Skeletal muscle satellite cell (primary cell): ENCODE measurements around the gene TTYH2.
"Not testable (repeated sequence)": the region's sequence is repeated elsewhere in the genome, so short reads cannot be mapped to it uniquely, and the experiment has no call there.

Experiments
- H3K27me3 ChIP-seq: 2 replicates; pipeline ENCODE4 v1.7.0; 2013; ENCODE audit warnings: low read length; ENCODE audit not compliant: control insufficient read depth, insufficient read depth
- H3K36me3 ChIP-seq: 2 replicates; pipeline ENCODE4 v1.7.0; 2013; ENCODE audit warnings: mild to moderate bottlenecking, control low read depth, low read length; ENCODE audit not compliant: insufficient read depth
- H3K4me1 ChIP-seq: 2 replicates; pipeline ENCODE4 v1.7.0; 2013; ENCODE audit warnings: low read length; ENCODE audit not compliant: control insufficient read depth, insufficient read depth
- H3K4me2 ChIP-seq: 2 replicates; pipeline ENCODE4 v1.7.0; 2013; ENCODE audit warnings: mild to moderate bottlenecking, low read length
- H3K4me3 ChIP-seq: 2 replicates; pipeline ENCODE4 v1.7.0; 2013; ENCODE audit warnings: low read length
- H3K9ac ChIP-seq: 2 replicates; pipeline ENCODE4 v1.7.0; 2013; ENCODE audit warnings: mild to moderate bottlenecking, low read depth, low read length, moderate library complexity
- H3K9me3 ChIP-seq: replicated peaks from 2 replicates; pipeline ENCODE4 v1.7.0; 2013; ENCODE audit warnings: mild to moderate bottlenecking, control low read depth, low read length

Gene TTYH2

DNA sequence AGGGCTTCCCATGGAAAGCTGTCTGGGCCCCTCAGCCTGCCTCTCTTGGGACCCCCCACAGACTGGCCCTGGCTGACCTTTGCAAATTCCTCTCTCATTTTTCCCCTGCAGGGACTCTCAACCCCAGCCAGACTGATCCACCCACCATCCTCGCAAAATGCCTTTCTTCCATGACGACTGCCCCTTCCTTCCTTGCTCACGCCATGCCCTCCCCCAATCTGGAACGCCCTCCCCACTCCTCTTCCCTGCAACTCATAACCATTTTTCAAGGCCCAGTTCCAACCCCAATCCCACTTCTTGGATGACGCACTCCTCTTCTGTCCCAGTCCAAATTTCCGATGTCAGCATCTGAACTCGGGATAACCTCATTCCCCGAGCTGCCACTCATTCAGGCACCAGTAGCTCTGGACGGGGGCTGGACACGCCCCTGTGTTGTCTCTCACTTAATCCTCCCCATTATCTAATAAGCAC, 59.4 kb downstream of the TTYH2 start:
- no peak overlapping the region for H3K4me3 ChIP-seq
- H3K9me3 ChIP-seq, result peaks cover 1% of the 10 kb centered on the region
- H3K4me2 ChIP-seq, result no peak overlapping the region
- no peaks in the 10 kb centered on the region for H3K36me3 ChIP-seq
- no peak overlapping the region for H3K9ac ChIP-seq
- H3K27me3 ChIP-seq, result no peaks in the 10 kb centered on the region
- no peaks in the 10 kb centered on the region for H3K4me1 ChIP-seq

GRCh38 chr17:74274060-74274708, 60.8 kb downstream of the TTYH2 start, which contains the start of gene DNAI2:
TSS of gene DNAI2 (plus strand) at chr17:74274234. CDS start at chr17:74281818, 7,584 bp downstream.
- Histone ChIP-seq H3K9me3 (no peaks in the 10 kb centered on the region), H3K4me3 (no peak within 1 kb of the TSS), H3K4me1 (no peaks in the 10 kb centered on the region), H3K9ac (no peak within 1 kb of the TSS), H3K4me2 (no peak within 1 kb of the TSS), H3K36me3 (no peaks in the 10 kb centered on the region), H3K27me3 (no peaks in the 10 kb centered on the region)

DNA sequence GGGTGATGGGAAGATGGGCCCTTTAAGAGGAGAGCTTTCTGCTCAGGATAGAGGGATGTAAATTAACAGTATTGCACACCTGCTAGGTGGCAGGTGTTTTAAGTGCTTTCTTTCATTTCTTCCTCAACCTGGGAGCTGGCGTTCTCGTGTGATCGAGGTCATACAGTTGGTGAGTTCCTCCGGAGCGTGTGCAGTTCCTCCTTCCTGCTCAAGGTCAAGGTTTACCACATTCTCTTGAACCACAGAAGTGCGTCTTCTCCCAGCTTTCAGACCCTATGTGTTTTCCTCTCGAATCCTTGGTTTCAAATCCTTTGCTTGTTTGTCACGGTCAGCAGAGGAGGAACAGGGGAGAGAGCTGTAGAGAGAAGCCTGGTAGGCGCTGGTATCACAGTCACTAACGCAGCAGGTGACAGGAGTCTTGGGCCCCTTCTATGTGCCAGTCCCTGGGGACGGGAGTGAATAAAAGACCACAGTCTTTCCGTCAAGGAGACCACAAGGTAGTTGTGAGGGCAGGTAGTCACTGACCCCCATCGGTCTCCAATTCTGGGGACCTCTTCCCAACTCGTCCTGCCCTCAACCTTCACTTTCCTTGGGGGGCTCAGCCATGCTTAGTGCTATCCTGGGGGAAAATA, 61.5 kb downstream of the TTYH2 start:
- Histone ChIP-seq H3K4me3 (no peak overlapping the region), H3K9ac (no peak overlapping the region)

DNA sequence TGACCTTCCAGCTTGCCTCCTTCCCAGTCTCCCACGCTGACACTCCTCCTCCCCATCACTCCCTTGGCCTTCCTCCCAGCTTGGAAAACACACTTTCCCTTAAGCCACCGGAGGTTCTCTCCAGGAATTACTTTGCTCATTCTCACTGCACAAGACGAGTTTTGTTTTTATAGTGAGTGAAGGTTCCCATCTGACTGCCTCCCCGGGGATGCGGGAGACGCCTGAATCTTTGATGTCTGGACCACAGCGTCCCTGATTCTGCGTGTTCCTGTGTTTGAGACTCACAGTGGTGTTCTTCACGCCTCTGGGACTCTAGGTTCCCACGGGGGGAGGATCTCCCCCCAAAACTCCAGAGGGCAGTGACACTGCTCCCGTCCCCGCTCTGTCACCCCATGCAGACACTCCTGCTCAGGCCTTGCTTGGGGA, 62.7 kb downstream of the TTYH2 start:
- Histone ChIP-seq H3K27me3 (no peaks in the 10 kb centered on the region), H3K4me2 (no peak overlapping the region), H3K4me3 (no peak overlapping the region), H3K9ac (no peak overlapping the region), H3K36me3 (no peaks in the 10 kb centered on the region), H3K9me3 (no peaks in the 10 kb centered on the region), H3K4me1 (no peaks in the 10 kb centered on the region)

More for the DNA sequence above, 61.5 kb downstream of the TTYH2 start:
- no peaks in the 10 kb centered on the region for H3K36me3 ChIP-seq
- H3K4me2 ChIP-seq, result no peak overlapping the region
- H3K27me3 ChIP-seq, result no peaks in the 10 kb centered on the region
- H3K4me1 ChIP-seq, result no peaks in the 10 kb centered on the region
- H3K9me3 ChIP-seq, result no peaks in the 10 kb centered on the region

GRCh38 chr17:74276541-74277009, 63.2 kb downstream of the TTYH2 start:
- Histone ChIP-seq H3K4me1 (no peaks in the 10 kb centered on the region), H3K36me3 (no peaks in the 10 kb centered on the region), H3K27me3 (no peaks in the 10 kb centered on the region), H3K4me2 (no peak overlapping the region), H3K9ac (no peak overlapping the region), H3K4me3 (no peak overlapping the region), H3K9me3 (no peaks in the 10 kb centered on the region)

GRCh38 chr17:74277935-74278334, 64.6 kb downstream of the TTYH2 start:
- Histone ChIP-seq H3K9me3 (no peaks in the 10 kb centered on the region), H3K4me2 (no peak overlapping the region), H3K9ac (no peak overlapping the region), H3K36me3 (no peaks in the 10 kb centered on the region), H3K4me1 (no peaks in the 10 kb centered on the region), H3K27me3 (no peaks in the 10 kb centered on the region), H3K4me3 (no peak overlapping the region)

DNA sequence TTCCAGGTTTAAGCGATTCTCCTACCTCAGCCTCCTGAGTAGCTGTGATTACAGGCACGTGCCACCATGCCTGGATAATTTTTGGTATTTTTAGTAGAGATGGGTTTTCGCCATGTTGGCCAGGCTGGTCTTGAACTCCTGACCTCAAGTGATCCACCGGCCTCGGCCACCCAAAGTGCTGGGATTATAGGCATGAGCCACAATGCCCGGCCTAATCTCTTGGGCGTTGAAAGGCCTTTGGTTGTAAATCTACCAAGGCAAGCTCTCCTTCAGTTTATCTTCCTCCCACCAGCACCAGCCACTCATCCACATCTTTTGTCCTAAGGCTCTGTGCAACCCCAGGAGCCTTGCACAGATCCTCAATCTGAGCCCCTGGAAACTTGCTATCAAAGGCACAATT, 66.2 kb downstream of the TTYH2 start:
- H3K9ac ChIP-seq, H3K4me1 ChIP-seq, H3K36me3 ChIP-seq, H3K9me3 ChIP-seq, H3K27me3 ChIP-seq, H3K4me2 ChIP-seq, H3K4me3 ChIP-seq: not testable (repeated sequence)

DNA sequence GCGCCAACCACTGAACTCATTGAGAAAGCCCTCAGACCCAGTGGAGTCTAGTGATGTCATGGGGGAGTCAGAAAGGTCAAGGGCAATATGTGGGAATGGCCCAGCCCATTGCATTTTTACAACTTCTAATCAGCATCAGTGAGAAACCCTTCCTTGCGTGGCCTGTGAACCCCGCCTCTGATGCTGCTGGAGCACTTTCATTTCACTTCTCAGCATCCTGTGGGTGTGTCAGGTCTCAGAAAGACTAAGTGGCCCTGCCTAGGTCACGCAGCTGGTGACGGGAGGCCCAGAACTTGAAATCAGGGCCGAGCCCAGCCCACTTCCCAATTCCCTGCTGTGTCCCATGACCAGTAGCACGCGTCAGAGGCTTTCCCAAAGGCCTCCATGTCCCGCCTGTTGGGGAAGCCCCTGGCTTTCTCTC, 66.7 kb downstream of the TTYH2 start:
- no peaks in the 10 kb centered on the region for H3K9me3 ChIP-seq
- no peak overlapping the region for H3K4me3 ChIP-seq
- no peaks in the 10 kb centered on the region for H3K36me3 ChIP-seq
- H3K4me1 ChIP-seq, result no peaks in the 10 kb centered on the region
- no peak overlapping the region for H3K4me2 ChIP-seq
- H3K9ac ChIP-seq, result no peak overlapping the region
- no peaks in the 10 kb centered on the region for H3K27me3 ChIP-seq

DNA sequence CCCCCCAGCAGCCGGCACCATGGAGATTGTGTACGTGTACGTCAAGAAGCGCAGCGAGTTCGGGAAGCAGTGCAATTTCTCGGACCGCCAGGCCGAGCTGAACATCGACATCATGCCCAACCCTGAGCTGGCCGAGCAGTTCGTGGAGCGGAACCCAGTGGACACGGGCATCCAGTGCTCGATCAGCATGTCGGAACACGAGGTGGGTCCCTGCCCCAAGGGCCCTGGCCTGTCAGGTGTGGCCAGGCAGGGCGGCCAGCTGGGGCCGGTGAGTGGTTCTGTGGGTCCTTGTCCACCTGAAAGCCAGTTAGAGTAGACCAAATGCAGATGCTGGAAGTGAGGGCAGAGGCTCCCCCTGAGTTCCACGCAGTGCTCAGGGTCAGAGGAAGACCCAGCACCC, 68.4 kb downstream of the TTYH2 start:
- Histone ChIP-seq H3K4me1 (no peaks in the 10 kb centered on the region), H3K4me3 (no peak overlapping the region), H3K36me3 (no peaks in the 10 kb centered on the region), H3K9ac (no peak overlapping the region), H3K4me2 (no peak overlapping the region), H3K9me3 (no peaks in the 10 kb centered on the region), H3K27me3 (no peaks in the 10 kb centered on the region)

DNA sequence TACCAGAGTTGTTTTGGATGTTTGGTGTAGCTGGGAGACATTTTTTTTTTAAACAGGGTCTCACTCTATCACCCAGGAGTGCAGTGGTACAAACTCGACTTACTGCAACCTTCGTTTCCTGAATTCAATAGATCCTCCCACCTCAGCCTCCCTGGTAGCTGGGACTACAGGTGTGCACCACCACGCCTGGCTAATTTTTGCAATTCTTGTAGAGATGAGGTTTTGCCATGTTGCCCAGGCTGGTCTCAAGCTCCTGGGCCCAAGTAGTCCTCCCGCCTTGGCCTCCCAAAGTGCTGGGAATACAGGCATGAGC, 68.9 kb downstream of the TTYH2 start:
- not testable (repeated sequence) for H3K36me3 ChIP-seq, H3K4me3 ChIP-seq, H3K4me2 ChIP-seq, H3K9me3 ChIP-seq, H3K4me1 ChIP-seq, H3K27me3 ChIP-seq, H3K9ac ChIP-seq

DNA sequence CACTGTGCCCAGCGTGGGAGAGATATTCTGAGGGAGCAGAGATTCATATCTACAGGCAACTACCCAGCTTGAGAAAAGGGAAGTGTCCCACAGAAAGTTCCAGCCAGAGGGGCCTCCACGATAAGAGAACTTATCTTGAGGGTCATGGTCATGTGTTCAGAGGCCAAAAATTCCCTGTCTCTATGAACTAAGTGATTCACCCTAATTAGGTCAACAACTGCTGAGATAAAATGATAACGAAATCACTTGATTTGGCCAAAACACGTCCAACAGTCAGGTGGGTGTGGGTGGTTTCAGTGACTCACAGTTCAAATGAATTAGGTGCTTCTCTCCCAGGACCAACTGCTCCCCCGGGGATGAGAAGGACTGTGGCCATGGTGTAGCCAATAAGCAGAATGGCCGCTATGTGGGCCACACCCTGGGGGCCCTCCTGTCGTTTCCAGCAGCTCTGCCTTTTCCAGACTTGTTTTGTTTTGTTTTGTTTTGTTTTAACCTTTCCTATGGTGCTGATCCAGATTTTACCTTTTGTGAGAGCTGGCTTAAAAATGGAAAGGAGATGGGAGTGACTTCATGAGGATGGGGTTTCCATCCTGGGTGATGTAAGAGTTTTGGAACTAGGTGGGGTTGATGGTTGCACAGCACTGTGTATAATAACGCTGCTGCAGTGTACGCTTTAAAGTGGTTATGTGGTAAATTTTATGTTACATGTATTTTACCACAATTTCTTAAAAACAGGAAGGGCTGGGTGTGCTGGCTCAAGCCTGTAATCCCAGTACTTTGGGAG, 69.4 kb downstream of the TTYH2 start:
- no peaks in the 10 kb centered on the region for H3K4me1 ChIP-seq
- no peak overlapping the region for H3K4me2 ChIP-seq
- H3K9me3 ChIP-seq, result no peaks in the 10 kb centered on the region
- H3K9ac ChIP-seq, result no peak overlapping the region
- H3K36me3 ChIP-seq, result no peaks in the 10 kb centered on the region
- H3K4me3 ChIP-seq, result no peak overlapping the region
- no peaks in the 10 kb centered on the region for H3K27me3 ChIP-seq
